ENCODE measurements around the gene RDH16. TPM values are rescaled to one million over a fixed set of nuclear protein-coding genes. Genes with fewer than 3 reads are reported as not detected.
A peak's percentile ranks its signal among the peaks of the same experiment; 100 is the strongest.
"Not testable (repeated sequence)": the region's sequence is repeated elsewhere in the genome, so short reads cannot be mapped to it uniquely, and the experiment has no call there.

Gene RDH16
- total RNA-seq, 6 experiments from 2014 or later: not detected

- Mint-ChIP-seq H3K4me1 (ENCODE audit: low read depth) (peaks cover 44% of the 10 kb centered on the region), H3K27me3 (ENCODE audit: insufficient read depth) (peaks cover 14% of the 10 kb centered on the region), H3K27ac (no peak overlapping the region), H3K4me3 (no peak overlapping the region), H3K36me3 (ENCODE audit: low read depth) (no peaks in the 10 kb centered on the region), H3K9me3 (no peaks in the 10 kb centered on the region)
- TF ChIP-seq CTCF (IDR thresholded peaks at IDR 0.05): peak; percentile 98
- peak; percentile 55 for DNase-seq
Observed at GRCh38 chr12:56987551-56988053, 30.2 kb upstream of the RDH16 start.

- Mint-ChIP-seq H3K4me3 (no peak overlapping the region), H3K9me3 (no peaks in the 10 kb centered on the region), H3K36me3 (ENCODE audit: low read depth) (no peaks in the 10 kb centered on the region), H3K4me1 (ENCODE audit: low read depth) (peaks cover 44% of the 10 kb centered on the region), H3K27me3 (ENCODE audit: insufficient read depth) (peaks cover 14% of the 10 kb centered on the region), H3K27ac (no peak overlapping the region)
- no peak for TF ChIP-seq CTCF (IDR thresholded peaks at IDR 0.05)
- no peak for DNase-seq
Observed at GRCh38 chr12:56987011-56987410, 29.6 kb upstream of the RDH16 start.

GRCh38 chr12:56985714-56986113 is 28.3 kb upstream of the RDH16 start:
- H3K27ac Mint-ChIP-seq; H3K4me3 Mint-ChIP-seq; H3K36me3 Mint-ChIP-seq (ENCODE audit: low read depth); H3K9me3 Mint-ChIP-seq: not testable (repeated sequence)
- DNase-seq: peak; percentile 46
- Mint-ChIP-seq H3K27me3 (ENCODE audit: insufficient read depth) (peaks cover 15% of the 10 kb centered on the region), H3K4me1 (ENCODE audit: low read depth) (peaks cover 38% of the 10 kb centered on the region)

GRCh38 chr12:56983386-56983785 is 26.0 kb upstream of the RDH16 start:
- Mint-ChIP-seq H3K9me3 (no peaks in the 10 kb centered on the region), H3K4me1 (ENCODE audit: low read depth) (peaks cover 26% of the 10 kb centered on the region), H3K4me3 (no peak overlapping the region), H3K27me3 (ENCODE audit: insufficient read depth) (peaks cover 15% of the 10 kb centered on the region), H3K27ac (no peak overlapping the region), H3K36me3 (ENCODE audit: low read depth) (no peaks in the 10 kb centered on the region)
- no peak for TF ChIP-seq CTCF (IDR thresholded peaks at IDR 0.05)
- no peak for DNase-seq

GRCh38 chr12:56982578-56983236 is 25.3 kb upstream of the RDH16 start:
- not testable (repeated sequence) for H3K4me3 Mint-ChIP-seq; H3K9me3 Mint-ChIP-seq; H3K27ac Mint-ChIP-seq; DNase-seq; H3K36me3 Mint-ChIP-seq (ENCODE audit: low read depth)
- Mint-ChIP-seq H3K27me3 (ENCODE audit: insufficient read depth) (peaks cover 13% of the 10 kb centered on the region), H3K4me1 (ENCODE audit: low read depth) (peaks cover 19% of the 10 kb centered on the region)

GRCh38 chr12:56980941-56981530 is 23.6 kb upstream of the RDH16 start:
- no peak for TF ChIP-seq CTCF (IDR thresholded peaks at IDR 0.05)
- DNase-seq: no peak
- Mint-ChIP-seq H3K4me1 (ENCODE audit: low read depth) (peaks cover 15% of the 10 kb centered on the region), H3K27me3 (ENCODE audit: insufficient read depth) (peaks cover 14% of the 10 kb centered on the region), H3K36me3 (ENCODE audit: low read depth) (no peaks in the 10 kb centered on the region), H3K27ac (no peak overlapping the region), H3K4me3 (no peak overlapping the region), H3K9me3 (no peaks in the 10 kb centered on the region)
